Breast epithelium (tissue), 3 donors: Measurements from ENCODE around the gene GALNT16.

Source experiments
- POLR2A ChIP-seq: fragments of 450-650 bp; IDR thresholded peaks from one replicate; pipeline ENCODE4 v1.6.1; 2016; ENCODE audit warnings: antibody characterized with exemption, mild to moderate bottlenecking, moderate library complexity
- POLR2AphosphoS5 ChIP-seq, 3 donors: sonication (generic); formaldehyde crosslinking; IDR thresholded peaks; one replicate each; pipeline ENCODE4 v1.6.1; 2017; ENCODE audit warnings: antibody characterized with exemption in 3 of 3
- TF ChIP-seq, protein P1 (sequence below), 3 donors: fragments of 450-650 bp; IDR thresholded peaks; one replicate each; pipeline ENCODE4 v1.5.1; 2016 to 2017; ENCODE audit warnings: antibody characterized with exemption in 3 of 3, mild to moderate bottlenecking in 3 of 3, moderate library complexity in 3 of 3

DNA sequence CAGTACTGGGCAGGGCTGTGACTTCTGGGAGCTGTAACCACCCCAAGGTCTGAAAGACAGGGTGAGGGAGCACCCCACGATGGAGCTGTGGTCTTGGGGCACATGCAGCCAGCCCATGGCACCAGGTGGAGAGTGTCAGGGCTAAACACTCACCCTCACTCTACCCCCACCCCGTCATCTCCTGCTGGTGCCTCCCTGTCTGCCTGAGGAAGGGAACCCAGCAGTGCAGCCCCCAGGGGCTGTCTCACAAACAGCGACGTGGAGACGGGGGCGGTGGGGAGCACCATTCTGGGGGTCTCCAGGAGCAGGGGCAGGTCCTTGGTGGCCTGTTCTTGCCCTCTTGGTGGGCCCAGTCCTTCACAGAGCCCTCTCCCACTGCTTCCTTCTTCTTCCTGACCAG lies 74.6 kb downstream of the GALNT16 start:
- TF ChIP-seq, protein P1, sequence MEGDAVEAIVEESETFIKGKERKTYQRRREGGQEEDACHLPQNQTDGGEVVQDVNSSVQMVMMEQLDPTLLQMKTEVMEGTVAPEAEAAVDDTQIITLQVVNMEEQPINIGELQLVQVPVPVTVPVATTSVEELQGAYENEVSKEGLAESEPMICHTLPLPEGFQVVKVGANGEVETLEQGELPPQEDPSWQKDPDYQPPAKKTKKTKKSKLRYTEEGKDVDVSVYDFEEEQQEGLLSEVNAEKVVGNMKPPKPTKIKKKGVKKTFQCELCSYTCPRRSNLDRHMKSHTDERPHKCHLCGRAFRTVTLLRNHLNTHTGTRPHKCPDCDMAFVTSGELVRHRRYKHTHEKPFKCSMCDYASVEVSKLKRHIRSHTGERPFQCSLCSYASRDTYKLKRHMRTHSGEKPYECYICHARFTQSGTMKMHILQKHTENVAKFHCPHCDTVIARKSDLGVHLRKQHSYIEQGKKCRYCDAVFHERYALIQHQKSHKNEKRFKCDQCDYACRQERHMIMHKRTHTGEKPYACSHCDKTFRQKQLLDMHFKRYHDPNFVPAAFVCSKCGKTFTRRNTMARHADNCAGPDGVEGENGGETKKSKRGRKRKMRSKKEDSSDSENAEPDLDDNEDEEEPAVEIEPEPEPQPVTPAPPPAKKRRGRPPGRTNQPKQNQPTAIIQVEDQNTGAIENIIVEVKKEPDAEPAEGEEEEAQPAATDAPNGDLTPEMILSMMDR (IDR thresholded peaks at IDR 0.05), result no peak
- TF ChIP-seq POLR2AphosphoS5 (IDR thresholded peaks at IDR 0.05), result no peak
- TF ChIP-seq POLR2A, result no peak
